Superior temporal gyrus (tissue), 1 donor: Measurements from ENCODE around the gene NRROS.

ENCODE experiments used
- DNase-seq: peaks from one replicate; pipeline ENCODE4 v3.0.0-alpha.2; 2016; ENCODE audit errors: extremely low spot score

The NRROS gene

GRCh38 chr3:196646666-196647216, 7.2 kb downstream of the NRROS start:
- DNase-seq = no peak

- DNase-seq = no peak
Observed at GRCh38 chr3:196650740-196651311, 11.3 kb downstream of the NRROS start.

GRCh38 chr3:196651819-196652218, 12.3 kb downstream of the NRROS start:
- no peak for DNase-seq

GRCh38 chr3:196652961-196653795, 13.7 kb downstream of the NRROS start:
- DNase-seq = no peak

- no peak for DNase-seq
Observed at GRCh38 chr3:196654006-196654734, 14.7 kb downstream of the NRROS start.

- DNase-seq = no peak
Observed at GRCh38 chr3:196654735-196655090, 15.2 kb downstream of the NRROS start.

GRCh38 chr3:196655496-196655895, 16.0 kb downstream of the NRROS start:
- no peak for DNase-seq

- DNase-seq = no peak
Observed at GRCh38 chr3:196656213-196656612, 16.7 kb downstream of the NRROS start.

- no peak for DNase-seq
Observed at GRCh38 chr3:196659901-196660351, 20.4 kb downstream of the NRROS start.

- no peak for DNase-seq
Observed at GRCh38 chr3:196660381-196661166, 21.1 kb downstream of the NRROS start.

GRCh38 chr3:196661400-196661799, 21.9 kb downstream of the NRROS start:
- DNase-seq = no peak

- DNase-seq = no peak
Observed at GRCh38 chr3:196662033-196662432, 22.5 kb downstream of the NRROS start.

- DNase-seq = no peak
Observed at GRCh38 chr3:196662711-196663571, 23.4 kb downstream of the NRROS start.

GRCh38 chr3:196666001-196666867, 26.7 kb downstream of the NRROS start:
- peak; percentile 66 for DNase-seq

GRCh38 chr3:196667056-196667825, 27.7 kb downstream of the NRROS start:
- DNase-seq = no peak

- DNase-seq = no peak
Observed at GRCh38 chr3:196670339-196670738, 30.8 kb downstream of the NRROS start.

- DNase-seq = no peak
Observed at GRCh38 chr3:196673632-196674031, 34.1 kb downstream of the NRROS start.

GRCh38 chr3:196677353-196677752, 37.9 kb downstream of the NRROS start:
- no peak for DNase-seq

- no peak for DNase-seq
Observed at GRCh38 chr3:196677931-196678330, 38.4 kb downstream of the NRROS start.
